ENCODE data around the gene FAM136A.
A peak's percentile ranks its signal among the peaks of the same experiment; 100 is the strongest.

FAM136A gene

GRCh38 chr2:70248181-70248847, 53.6 kb downstream of the FAM136A start, which contains the start of gene TIA1:
TIA1 (minus strand) TSS chr2:70248628; CDS start chr2:70248430, 198 bp downstream.
- Histone ChIP-seq H3K4me1 (ENCODE audit: control insufficient read depth in 1 of 2, insufficient read depth in 2 of 2, low read length in 2 of 2) (peaks cover 0 to 21% of the 10 kb centered on the region in 2 donors), H3K36me3 (ENCODE audit: control insufficient read depth in 1 of 2, insufficient read depth in 2 of 2, low read length in 2 of 2) (peaks cover 0 to 7% of the 10 kb centered on the region in 2 donors), H3K27ac (ENCODE audit: low read length) (peak within 1 kb of the TSS; percentile 100), H3K4me3 (ENCODE audit: low read depth in 1 of 2, low read length in 2 of 2) (peak within 1 kb of the TSS; percentile 99 to 100), H3K27me3 (ENCODE audit: low read depth, low read length) (no peaks in the 10 kb centered on the region), H3K9me3 (ENCODE audit: control insufficient read depth in 1 of 2, low read length in 2 of 2) (no peaks in the 10 kb centered on the region)

DNA sequence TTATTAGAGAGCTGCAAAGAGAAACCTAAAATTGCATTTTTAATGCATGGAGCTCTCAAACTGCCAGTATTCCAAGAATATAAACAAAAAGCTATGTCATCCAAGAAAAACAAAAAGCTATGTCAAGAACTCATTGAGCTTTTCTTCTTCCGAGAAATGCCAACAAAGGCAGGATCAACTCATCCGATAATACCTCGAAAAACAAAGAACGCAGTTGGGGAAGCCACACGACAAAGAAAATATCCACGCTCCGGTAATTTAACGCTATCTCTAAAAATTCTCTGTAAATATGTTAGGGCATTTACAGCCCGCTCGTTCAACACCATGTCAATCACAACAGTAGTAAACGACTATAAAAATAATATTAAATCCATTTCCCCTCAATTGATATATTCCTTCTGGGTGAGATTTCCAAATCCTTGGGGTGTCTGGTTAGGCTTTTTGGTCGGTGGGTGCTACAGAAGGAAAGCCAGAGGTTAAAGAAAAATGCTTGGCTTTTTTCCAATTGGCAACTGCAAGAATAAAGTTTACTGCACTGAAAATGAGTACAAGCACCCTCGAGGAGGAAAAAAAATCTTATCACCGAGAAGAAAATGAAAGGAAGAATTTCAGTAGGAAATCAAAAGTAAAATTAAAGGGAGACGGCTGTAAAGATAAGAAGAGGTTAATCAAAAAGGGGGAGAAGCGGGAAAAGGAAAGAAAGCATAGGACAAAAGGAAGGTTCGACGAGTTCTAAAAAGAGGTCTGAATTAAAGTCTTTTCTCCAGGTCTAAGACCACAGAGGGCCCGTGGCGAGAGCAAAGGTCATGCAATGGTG, 54.3 kb downstream of the FAM136A start:
- peak overlapping the region; percentile 99 to 100 for H3K4me3 ChIP-seq (ENCODE audit: low read depth in 1 of 2, low read length in 2 of 2)
- H3K27ac ChIP-seq (ENCODE audit: low read length) = peak overlapping the region; percentile 100
- peaks cover 0 to 24% of the 10 kb centered on the region in 2 donors for H3K4me1 ChIP-seq (ENCODE audit: control insufficient read depth in 1 of 2, insufficient read depth in 2 of 2, low read length in 2 of 2)
- H3K9me3 ChIP-seq (ENCODE audit: control insufficient read depth in 1 of 2, low read length in 2 of 2) = no peaks in the 10 kb centered on the region
- peaks cover 0 to 7% of the 10 kb centered on the region in 2 donors for H3K36me3 ChIP-seq (ENCODE audit: control insufficient read depth in 1 of 2, insufficient read depth in 2 of 2, low read length in 2 of 2)
- H3K27me3 ChIP-seq (ENCODE audit: low read depth, low read length) = no peaks in the 10 kb centered on the region
